ENCODE measurements around the gene ZSCAN1.

Gene ZSCAN1

GRCh38 chr19:58033741-58034476 is at the start of gene ZSCAN1:
TSS of gene ZSCAN1 (plus strand) at chr19:58034025. CDS start at chr19:58037837, 3,812 bp downstream.
- TF ChIP-seq CTCF (IDR thresholded peaks at IDR 0.05; ENCODE audit: control insufficient read depth, insufficient read depth, low read depth, low read length, missing control alignments): no peak
- no peak within 1 kb of the TSS for H3K4me3 ChIP-seq (ENCODE audit: control insufficient read depth, low read depth, low read length)
- DNase-seq (ENCODE audit: low read depth): no peak

- no peak for DNase-seq (ENCODE audit: low read depth)
- H3K4me3 ChIP-seq (ENCODE audit: control insufficient read depth, low read depth, low read length): no peak overlapping the region
- no peak for TF ChIP-seq CTCF (IDR thresholded peaks at IDR 0.05; ENCODE audit: control insufficient read depth, insufficient read depth, low read depth, low read length, missing control alignments)
Observed at GRCh38 chr19:57992841-57993240, 41.0 kb upstream of the ZSCAN1 start.

GRCh38 chr19:58000677-58001076 is 33.1 kb upstream of the ZSCAN1 start:
- no peak for TF ChIP-seq CTCF (IDR thresholded peaks at IDR 0.05; ENCODE audit: control insufficient read depth, insufficient read depth, low read depth, low read length, missing control alignments)
- H3K4me3 ChIP-seq (ENCODE audit: control insufficient read depth, low read depth, low read length): no peak overlapping the region
- no peak for DNase-seq (ENCODE audit: low read depth)

GRCh38 chr19:58001895-58002369 is 31.9 kb upstream of the ZSCAN1 start:
- TF ChIP-seq CTCF (IDR thresholded peaks at IDR 0.05; ENCODE audit: control insufficient read depth, insufficient read depth, low read depth, low read length, missing control alignments): no peak
- no peak for DNase-seq (ENCODE audit: low read depth)
- peak overlapping the region; percentile 86 for H3K4me3 ChIP-seq (ENCODE audit: control insufficient read depth, low read depth, low read length)

GRCh38 chr19:58002384-58003173 is 31.2 kb upstream of the ZSCAN1 start, which contains the start of gene ZNF606:
TSS of gene ZNF606 (minus strand) at chr19:58002820. CDS start at chr19:58001319, 1,501 bp downstream.
- TF ChIP-seq CTCF (IDR thresholded peaks at IDR 0.05; ENCODE audit: control insufficient read depth, insufficient read depth, low read depth, low read length, missing control alignments): no peak
- peak within 1 kb of the TSS; percentile 86 for H3K4me3 ChIP-seq (ENCODE audit: control insufficient read depth, low read depth, low read length)
- DNase-seq (ENCODE audit: low read depth): peak; percentile 40

- no peak for TF ChIP-seq CTCF (IDR thresholded peaks at IDR 0.05; ENCODE audit: control insufficient read depth, insufficient read depth, low read depth, low read length, missing control alignments)
- DNase-seq (ENCODE audit: low read depth): no peak
- H3K4me3 ChIP-seq (ENCODE audit: control insufficient read depth, low read depth, low read length): peak overlapping the region; percentile 86
Observed at GRCh38 chr19:58003174-58003828, 30.5 kb upstream of the ZSCAN1 start.

Measured in AG09309 (cell line).